ENCODE results near the gene PNPLA3. TPM values are rescaled to one million over a fixed set of nuclear protein-coding genes. Genes with fewer than 3 reads are reported as not detected.

Gene PNPLA3
- total and polyA plus RNA-seq, 4 experiments from 2014 or later: not detected

DNA sequence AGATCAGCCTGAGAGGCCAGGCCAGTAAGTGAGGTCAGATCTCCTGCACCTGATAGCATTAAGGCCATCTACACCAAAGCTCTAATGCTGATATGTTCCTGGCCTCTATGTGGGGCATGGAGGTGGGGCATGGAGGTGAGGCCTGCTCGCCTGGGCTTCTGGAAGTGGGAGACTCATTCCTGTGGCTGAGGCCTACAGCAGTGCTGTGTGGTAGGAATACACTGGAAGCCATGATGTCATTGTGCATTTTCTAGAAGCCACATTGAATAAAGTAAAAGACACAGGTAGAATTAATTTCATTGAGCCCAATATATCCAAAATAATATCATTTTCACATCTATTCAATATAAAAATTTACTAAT lies 2.7 kb downstream of the PNPLA3 start:
- intact Hi-C loops (cut with micrococcal nuclease): no loop called here
- Mint-ChIP-seq H3K36me3 (peaks cover 0 to 1% of the 10 kb centered on the region in 2 donors), H3K27me3 (peaks cover 13 to 15% of the 10 kb centered on the region in 2 donors), H3K9me3 (no peaks in the 10 kb centered on the region), H3K4me1 (peaks cover 3 to 14% (median 7%) of the 10 kb centered on the region in 4 donors), H3K27ac (no peak overlapping the region), H3K4me3 (no peak overlapping the region)
- ChIA-PET POLR2A (ENCODE audit: partially characterized antibody) (no interaction called here), CTCF (ENCODE audit: partially characterized antibody) (no interaction called here)
- no peaks in the 10 kb centered on the region for H3K4me1 ChIP-seq (ENCODE audit: insufficient read depth, low read length)
- H3K27ac ChIP-seq (ENCODE audit: low read depth, low read length): no peak overlapping the region
- no peaks in the 10 kb centered on the region for H3K36me3 ChIP-seq (ENCODE audit: insufficient read depth, low read length)
- DNase-seq: no peak
- no peaks in the 10 kb centered on the region for H3K9me3 ChIP-seq (ENCODE audit: control insufficient read depth in 1 of 2, low read length in 2 of 2)
- peaks cover 11% of the 10 kb centered on the region for H3K27me3 ChIP-seq (ENCODE audit: insufficient read depth, low read length)
- no peak overlapping the region for H3K4me3 ChIP-seq (ENCODE audit: low read length in 2 of 2)

DNA sequence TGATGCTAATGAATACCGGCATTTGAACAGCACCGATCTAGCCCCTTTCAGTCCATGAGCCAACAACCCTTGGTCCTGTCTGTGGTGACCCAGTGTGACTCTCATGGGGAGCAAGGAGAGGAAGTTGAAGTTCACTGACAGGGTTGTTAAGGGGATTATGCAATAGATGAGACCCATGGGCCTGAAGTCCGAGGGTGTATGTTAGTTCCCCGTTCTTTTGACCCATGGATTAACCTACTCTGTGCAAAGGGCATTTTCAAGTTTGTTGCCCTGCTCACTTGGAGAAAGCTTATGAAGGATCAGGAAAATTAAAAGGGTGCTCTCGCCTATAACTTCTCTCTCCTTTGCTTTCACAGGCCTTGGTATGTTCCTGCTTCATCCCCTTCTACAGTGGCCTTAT lies 4.9 kb downstream of the PNPLA3 start:
- Mint-ChIP-seq H3K27me3 (peaks cover 11 to 13% of the 10 kb centered on the region in 2 donors), H3K4me3 (peak overlapping the region in 1 of 8 donors; percentile 9), H3K27ac (peak overlapping the region in 1 of 7 donors; percentile 49), H3K9me3 (no peaks in the 10 kb centered on the region), H3K4me1 (peaks cover 0 to 8% (median 1%) of the 10 kb centered on the region in 4 donors), H3K36me3 (no peaks in the 10 kb centered on the region)
- Histone ChIP-seq H3K4me1 (ENCODE audit: insufficient read depth, low read length) (no peaks in the 10 kb centered on the region), H3K4me3 (ENCODE audit: low read length in 2 of 2) (no peak overlapping the region), H3K9me3 (ENCODE audit: control insufficient read depth in 1 of 2, low read length in 2 of 2) (no peaks in the 10 kb centered on the region), H3K27me3 (ENCODE audit: insufficient read depth, low read length) (peaks cover 11% of the 10 kb centered on the region), H3K27ac (ENCODE audit: low read depth, low read length) (no peak overlapping the region), H3K36me3 (ENCODE audit: insufficient read depth, low read length) (no peaks in the 10 kb centered on the region)
- ChIA-PET CTCF (ENCODE audit: partially characterized antibody) (no interaction called here), POLR2A (ENCODE audit: partially characterized antibody) (no interaction called here)
- DNase-seq: no peak
- intact Hi-C loops (cut with micrococcal nuclease): no loop called here

DNA sequence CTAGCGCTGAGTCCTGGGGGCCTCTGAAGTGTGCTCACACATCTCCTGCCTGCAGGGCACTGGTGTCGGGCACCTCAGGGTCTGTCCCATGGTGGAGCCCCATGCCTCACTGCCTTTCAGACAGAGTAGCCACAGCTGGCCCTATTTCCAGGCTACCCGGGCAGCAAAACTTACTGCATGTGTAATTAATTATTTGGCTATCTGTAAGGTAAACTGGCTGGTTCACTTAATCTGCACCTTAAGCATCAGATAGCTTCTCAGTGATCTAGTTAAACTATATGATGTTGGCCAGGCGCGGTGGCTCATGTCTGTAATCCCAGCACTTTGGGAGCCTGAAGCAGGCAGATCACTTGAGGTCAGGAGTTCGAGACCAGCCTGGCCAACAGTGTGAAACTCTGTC lies 5.3 kb downstream of the PNPLA3 start:
- no peak overlapping the region for H3K4me3 Mint-ChIP-seq
- no peaks in the 10 kb centered on the region for H3K9me3 ChIP-seq (ENCODE audit: control insufficient read depth in 1 of 2, low read length in 2 of 2)
- peaks cover 11% of the 10 kb centered on the region for H3K27me3 ChIP-seq (ENCODE audit: insufficient read depth, low read length)
- no peaks in the 10 kb centered on the region for H3K9me3 Mint-ChIP-seq
- H3K36me3 ChIP-seq (ENCODE audit: insufficient read depth, low read length): no peaks in the 10 kb centered on the region
- peaks cover 11 to 16% of the 10 kb centered on the region in 2 donors for H3K27me3 Mint-ChIP-seq
- H3K27ac Mint-ChIP-seq: no peak overlapping the region
- intact Hi-C loops (cut with micrococcal nuclease): no loop called here
- no peaks in the 10 kb centered on the region for H3K4me1 ChIP-seq (ENCODE audit: insufficient read depth, low read length)
- H3K4me3 ChIP-seq (ENCODE audit: low read length in 2 of 2): no peak overlapping the region
- no peaks in the 10 kb centered on the region for H3K36me3 Mint-ChIP-seq
- POLR2A ChIA-PET (ENCODE audit: partially characterized antibody): no interaction called here
- no peak overlapping the region for H3K27ac ChIP-seq (ENCODE audit: low read depth, low read length)
- no peak for DNase-seq
- CTCF ChIA-PET (ENCODE audit: partially characterized antibody): no interaction called here
- peaks cover 0 to 6% (median 1%) of the 10 kb centered on the region in 4 donors for H3K4me1 Mint-ChIP-seq

DNA sequence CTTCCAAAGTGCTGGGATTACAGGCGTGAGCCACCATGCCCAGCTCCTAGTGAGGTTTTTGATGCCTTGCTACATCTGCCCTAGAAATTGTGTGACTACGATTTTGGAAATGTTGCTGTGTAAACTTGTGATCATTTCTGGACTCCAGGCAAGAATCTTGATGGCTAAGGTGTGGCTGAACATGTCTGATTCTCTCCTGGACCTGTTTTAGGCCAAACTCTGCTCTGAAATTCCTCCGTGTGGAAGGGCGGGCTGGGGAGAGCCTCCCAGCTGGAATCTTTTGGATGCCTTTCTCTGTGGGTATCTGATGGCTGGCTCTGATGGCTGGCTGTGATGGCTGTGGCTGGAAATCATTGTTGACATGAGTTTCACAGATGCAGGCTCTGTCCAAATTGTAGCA lies 8.2 kb downstream of the PNPLA3 start:
- intact Hi-C loops (cut with micrococcal nuclease): no loop called here
- Histone ChIP-seq H3K9me3 (ENCODE audit: control insufficient read depth in 1 of 2, low read length in 2 of 2) (no peaks in the 10 kb centered on the region), H3K27ac (ENCODE audit: low read depth, low read length) (no peak overlapping the region), H3K4me3 (ENCODE audit: low read length in 2 of 2) (no peak overlapping the region), H3K36me3 (ENCODE audit: insufficient read depth, low read length) (no peaks in the 10 kb centered on the region), H3K27me3 (ENCODE audit: insufficient read depth, low read length) (no peaks in the 10 kb centered on the region), H3K4me1 (ENCODE audit: insufficient read depth, low read length) (no peaks in the 10 kb centered on the region)
- no peak overlapping the region for H3K27ac Mint-ChIP-seq
- no peaks in the 10 kb centered on the region for H3K9me3 Mint-ChIP-seq
- ChIA-PET CTCF (ENCODE audit: partially characterized antibody) (interaction anchor here (1.7 kb wide), 1 partner anchor 14 kb away, joined by 4 read pairs; no protein-coding TSS in a partner anchor), POLR2A (ENCODE audit: partially characterized antibody) (no interaction called here)
- H3K4me1 Mint-ChIP-seq: no peaks in the 10 kb centered on the region
- no peak overlapping the region for H3K4me3 Mint-ChIP-seq
- H3K36me3 Mint-ChIP-seq: no peaks in the 10 kb centered on the region
- H3K27me3 Mint-ChIP-seq: peaks cover 7 to 28% of the 10 kb centered on the region in 2 donors
- DNase-seq: no peak

DNA sequence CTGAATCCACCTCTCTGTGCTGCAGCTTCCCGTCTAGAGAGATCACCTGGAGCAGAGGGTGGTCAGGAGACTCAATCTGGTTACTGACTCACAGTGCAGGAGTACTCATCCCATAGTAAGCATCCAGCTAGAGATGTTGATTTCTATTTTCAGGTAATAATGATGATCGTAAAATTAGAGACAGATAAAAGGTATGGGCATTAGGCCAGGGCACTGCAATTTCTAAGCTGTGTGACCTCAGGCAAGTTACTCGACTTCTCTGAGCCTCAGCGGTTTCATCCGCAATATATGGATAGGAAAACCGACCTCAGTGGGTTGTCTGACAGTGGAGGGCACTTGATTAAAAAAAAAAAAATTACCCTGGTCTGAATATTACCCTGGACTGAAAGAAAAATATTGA lies 17.8 kb downstream of the PNPLA3 start:
- H3K4me1 Mint-ChIP-seq: no peaks in the 10 kb centered on the region
- CTCF ChIA-PET (ENCODE audit: partially characterized antibody): interaction anchor here (1.5 kb wide), 1 partner anchor 52 kb away, joined by 3 read pairs; no protein-coding TSS in a partner anchor
- H3K36me3 Mint-ChIP-seq: no peaks in the 10 kb centered on the region
- POLR2A ChIA-PET (ENCODE audit: partially characterized antibody): no interaction called here
- peaks cover 0 to 8% (median 0%) of the 10 kb centered on the region in 8 donors for H3K9me3 Mint-ChIP-seq
- Histone ChIP-seq H3K9me3 (ENCODE audit: control insufficient read depth in 1 of 2, low read length in 2 of 2) (no peaks in the 10 kb centered on the region), H3K36me3 (ENCODE audit: insufficient read depth, low read length) (no peaks in the 10 kb centered on the region), H3K27me3 (ENCODE audit: insufficient read depth, low read length) (no peaks in the 10 kb centered on the region), H3K27ac (ENCODE audit: low read depth, low read length) (no peak overlapping the region), H3K4me1 (ENCODE audit: insufficient read depth, low read length) (no peaks in the 10 kb centered on the region), H3K4me3 (ENCODE audit: low read length in 2 of 2) (no peak overlapping the region)
- H3K27me3 Mint-ChIP-seq: peaks cover 0 to 11% of the 10 kb centered on the region in 2 donors
- intact Hi-C loops (cut with micrococcal nuclease): no loop called here
- H3K4me3 Mint-ChIP-seq: no peak overlapping the region
- no peak for DNase-seq
- no peak overlapping the region for H3K27ac Mint-ChIP-seq

DNA sequence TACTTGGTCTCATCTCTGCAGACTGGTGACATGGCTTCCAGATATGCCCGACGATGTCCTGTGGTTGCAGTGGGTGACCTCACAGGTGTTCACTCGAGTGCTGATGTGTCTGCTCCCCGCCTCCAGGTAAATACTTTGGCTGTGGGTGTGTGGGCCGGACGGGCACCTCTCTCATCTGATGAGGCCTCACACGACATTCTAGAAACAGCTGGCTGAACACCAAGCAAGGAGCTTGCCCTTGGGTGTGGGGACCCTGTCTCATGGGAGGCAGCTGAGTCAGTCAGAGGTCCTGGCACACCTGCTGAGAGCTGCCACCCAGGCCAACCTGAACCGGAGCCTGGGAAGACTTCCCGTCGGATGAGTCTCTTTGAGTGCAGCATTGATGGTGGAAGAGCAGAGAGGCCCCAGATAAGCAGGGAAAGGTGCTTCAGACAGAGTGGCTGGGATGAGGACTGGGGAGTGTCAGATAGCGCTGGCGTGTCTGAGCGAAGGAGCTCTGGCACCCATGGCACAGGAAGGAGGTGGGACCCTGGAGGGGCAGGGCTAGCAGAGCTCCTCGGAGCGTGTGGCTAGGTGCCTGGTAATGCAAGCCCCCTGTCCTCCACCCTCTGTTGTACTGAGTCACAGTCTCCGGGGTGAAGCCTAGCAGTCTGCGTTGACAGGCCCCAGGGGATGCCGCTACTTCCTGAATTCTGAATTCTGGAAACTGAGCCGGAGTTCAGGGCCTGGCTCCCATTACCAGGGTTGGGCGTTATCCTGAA lies 21.2 kb downstream of the PNPLA3 start:
- H3K4me1 Mint-ChIP-seq: no peaks in the 10 kb centered on the region
- H3K36me3 Mint-ChIP-seq: no peaks in the 10 kb centered on the region
- peaks cover 0 to 11% of the 10 kb centered on the region in 2 donors for H3K27me3 Mint-ChIP-seq
- no peak overlapping the region for H3K27ac Mint-ChIP-seq
- H3K4me3 Mint-ChIP-seq: no peak overlapping the region
- H3K27me3 ChIP-seq (ENCODE audit: insufficient read depth, low read length): no peaks in the 10 kb centered on the region
- H3K36me3 ChIP-seq (ENCODE audit: insufficient read depth, low read length): no peaks in the 10 kb centered on the region
- H3K27ac ChIP-seq (ENCODE audit: low read depth, low read length): no peak overlapping the region
- no peak overlapping the region for H3K4me3 ChIP-seq (ENCODE audit: low read length in 2 of 2)
- H3K9me3 Mint-ChIP-seq: peaks cover 0 to 8% (median 0%) of the 10 kb centered on the region in 8 donors
- no peaks in the 10 kb centered on the region for H3K4me1 ChIP-seq (ENCODE audit: insufficient read depth, low read length)
- DNase-seq: no peak
- H3K9me3 ChIP-seq (ENCODE audit: control insufficient read depth in 1 of 2, low read length in 2 of 2): no peaks in the 10 kb centered on the region
- intact Hi-C loops (cut with micrococcal nuclease): loop anchor here (5.0 kb wide), 1 partner anchor 558 kb away; no protein-coding TSS in a partner anchor
- CTCF ChIA-PET (ENCODE audit: partially characterized antibody): interaction anchor here (1.4 to 2.3 kb wide), 4 partner anchors 10 to 752 kb away, joined by 3 to 12 read pairs (median 6); partner anchors contain the start of gene SAMM50
- POLR2A ChIA-PET (ENCODE audit: partially characterized antibody): interaction anchor here (0.9 to 2.0 kb wide), 2 partner anchors 10 kb away, joined by 3 to 7 read pairs; partner anchors contain the start of gene SAMM50

DNA sequence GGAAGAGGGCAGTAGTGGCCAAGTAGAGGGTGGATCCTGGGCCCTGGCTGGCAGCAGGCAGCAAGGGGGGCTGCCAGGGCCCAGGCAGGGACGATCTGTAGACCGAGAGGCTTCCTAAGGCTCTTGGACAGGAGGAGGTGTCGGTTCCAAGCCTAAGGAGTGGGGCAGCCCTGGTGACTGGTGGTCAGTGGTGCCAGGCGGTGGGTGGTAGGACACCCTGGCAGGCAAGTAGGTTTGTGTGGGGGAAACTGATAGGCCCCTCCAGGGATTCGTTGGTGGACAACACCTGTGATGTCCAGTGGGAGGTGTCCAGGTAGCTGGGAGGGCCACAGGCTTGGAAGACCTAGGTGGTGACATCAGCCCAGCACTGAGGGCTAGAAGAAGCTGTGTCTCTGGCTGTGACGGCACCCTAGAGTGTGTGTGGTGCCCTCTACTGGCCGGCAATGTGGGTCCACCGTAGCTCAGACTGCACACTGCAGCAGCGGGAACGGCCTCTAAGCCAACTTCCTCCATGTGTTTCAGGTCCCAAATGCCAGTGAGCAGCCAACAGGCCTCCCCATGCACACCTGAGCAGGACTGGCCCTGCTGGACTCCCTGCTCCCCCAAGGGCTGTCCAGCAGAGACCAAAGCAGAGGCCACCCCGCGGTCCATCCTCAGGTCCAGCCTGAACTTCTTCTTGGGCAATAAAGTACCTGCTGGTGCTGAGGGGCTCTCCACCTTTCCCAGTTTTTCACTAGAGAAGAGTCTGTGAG lies 22.2 kb downstream of the PNPLA3 start:
- Histone ChIP-seq H3K9me3 (ENCODE audit: control insufficient read depth in 1 of 2, low read length in 2 of 2) (no peaks in the 10 kb centered on the region), H3K36me3 (ENCODE audit: insufficient read depth, low read length) (no peaks in the 10 kb centered on the region), H3K27ac (ENCODE audit: low read depth, low read length) (no peak overlapping the region), H3K4me1 (ENCODE audit: insufficient read depth, low read length) (no peaks in the 10 kb centered on the region), H3K4me3 (ENCODE audit: low read length in 2 of 2) (no peak overlapping the region), H3K27me3 (ENCODE audit: insufficient read depth, low read length) (no peaks in the 10 kb centered on the region)
- no peaks in the 10 kb centered on the region for H3K36me3 Mint-ChIP-seq
- no peak overlapping the region for H3K4me3 Mint-ChIP-seq
- H3K27ac Mint-ChIP-seq: peak overlapping the region in 1 of 7 donors; percentile 48
- H3K9me3 Mint-ChIP-seq: peaks cover 0 to 8% (median 0%) of the 10 kb centered on the region in 8 donors
- peak; percentile 35 to 65 (median 44) for DNase-seq
- POLR2A ChIA-PET (ENCODE audit: partially characterized antibody): interaction anchor here (2.0 kb wide), 1 partner anchor 9 kb away, joined by 7 read pairs; the partner anchor contains the start of gene SAMM50
- H3K4me1 Mint-ChIP-seq: no peaks in the 10 kb centered on the region
- H3K27me3 Mint-ChIP-seq: peaks cover 0 to 11% of the 10 kb centered on the region in 2 donors
- CTCF ChIA-PET (ENCODE audit: partially characterized antibody): interaction anchor here (0.7 to 2.3 kb wide), 10 partner anchors 9 to 751 kb away, joined by 3 to 12 read pairs (median 4); partner anchors contain the start of gene SAMM50
- intact Hi-C loops (cut with micrococcal nuclease): loop anchor here (5.0 kb wide), 1 partner anchor 559 kb away; no protein-coding TSS in a partner anchor

All from CD4-positive, alpha-beta memory T cell (primary cell).